G401.6 (cell line): Measurements from ENCODE around the gene CABLES1.
"Not testable (repeated sequence)": the region's sequence is repeated elsewhere in the genome, so short reads cannot be mapped to it uniquely, and the experiment has no call there.

Experiments
- FAIRE-seq: peaks from 2 replicates; lab custom pipeline; 2012; peaks lifted over from hg19 to GRCh38; lab: Jason Lieb, UNC

The CABLES1 gene

GRCh38 chr18:23109163-23109562 is 26.1 kb upstream of the CABLES1 start:
- FAIRE-seq: not testable (repeated sequence)

- no peak for FAIRE-seq
Observed at GRCh38 chr18:23113576-23113975, 21.7 kb upstream of the CABLES1 start.

- FAIRE-seq: peak; percentile 69
Observed at GRCh38 chr18:23114171-23114881, 21.0 kb upstream of the CABLES1 start.

GRCh38 chr18:23114911-23115310 is 20.4 kb upstream of the CABLES1 start:
- FAIRE-seq: no peak

- no peak for FAIRE-seq
Observed at GRCh38 chr18:23115683-23116096, 19.6 kb upstream of the CABLES1 start.

GRCh38 chr18:23121133-23121532 is 14.2 kb upstream of the CABLES1 start:
- FAIRE-seq: no peak

GRCh38 chr18:23122334-23123229 is 12.7 kb upstream of the CABLES1 start:
- FAIRE-seq: no peak

- FAIRE-seq: no peak
Observed at GRCh38 chr18:23126376-23127056, 8.8 kb upstream of the CABLES1 start.

- no peak for FAIRE-seq
Observed at GRCh38 chr18:23127090-23127489, 8.2 kb upstream of the CABLES1 start.

- no peak for FAIRE-seq
Observed at GRCh38 chr18:23129355-23130002, 5.8 kb upstream of the CABLES1 start.

GRCh38 chr18:23131693-23132319 is 3.5 kb upstream of the CABLES1 start:
- peak; percentile 92 for FAIRE-seq

- peak; percentile 86 for FAIRE-seq
Observed at GRCh38 chr18:23133860-23134779, 1.2 kb upstream of the CABLES1 start.

- FAIRE-seq: no peak
Observed at GRCh38 chr18:23135550-23136325, 453 bp downstream of the CABLES1 start.

GRCh38 chr18:23136326-23137096 is 1.2 kb downstream of the CABLES1 start:
- no peak for FAIRE-seq

GRCh38 chr18:23137097-23137635 is 1.9 kb downstream of the CABLES1 start:
- FAIRE-seq: peak; percentile 51

- FAIRE-seq: no peak
Observed at GRCh38 chr18:23137788-23138216, 2.5 kb downstream of the CABLES1 start.

GRCh38 chr18:23138471-23138870 is 3.2 kb downstream of the CABLES1 start:
- no peak for FAIRE-seq

- no peak for FAIRE-seq
Observed at GRCh38 chr18:23141104-23141999, 6.1 kb downstream of the CABLES1 start.
